Activated CD4-positive, alpha-beta T cell treated with anti-CD3 and anti-CD28 coated beads for 48 hours (primary cell): ENCODE results near the gene NTRK1.

Experiments used
- DNase-seq: peaks from one replicate; pipeline ENCODE4 v3.0.0-alpha.2; 2020

NTRK1 gene

DNA sequence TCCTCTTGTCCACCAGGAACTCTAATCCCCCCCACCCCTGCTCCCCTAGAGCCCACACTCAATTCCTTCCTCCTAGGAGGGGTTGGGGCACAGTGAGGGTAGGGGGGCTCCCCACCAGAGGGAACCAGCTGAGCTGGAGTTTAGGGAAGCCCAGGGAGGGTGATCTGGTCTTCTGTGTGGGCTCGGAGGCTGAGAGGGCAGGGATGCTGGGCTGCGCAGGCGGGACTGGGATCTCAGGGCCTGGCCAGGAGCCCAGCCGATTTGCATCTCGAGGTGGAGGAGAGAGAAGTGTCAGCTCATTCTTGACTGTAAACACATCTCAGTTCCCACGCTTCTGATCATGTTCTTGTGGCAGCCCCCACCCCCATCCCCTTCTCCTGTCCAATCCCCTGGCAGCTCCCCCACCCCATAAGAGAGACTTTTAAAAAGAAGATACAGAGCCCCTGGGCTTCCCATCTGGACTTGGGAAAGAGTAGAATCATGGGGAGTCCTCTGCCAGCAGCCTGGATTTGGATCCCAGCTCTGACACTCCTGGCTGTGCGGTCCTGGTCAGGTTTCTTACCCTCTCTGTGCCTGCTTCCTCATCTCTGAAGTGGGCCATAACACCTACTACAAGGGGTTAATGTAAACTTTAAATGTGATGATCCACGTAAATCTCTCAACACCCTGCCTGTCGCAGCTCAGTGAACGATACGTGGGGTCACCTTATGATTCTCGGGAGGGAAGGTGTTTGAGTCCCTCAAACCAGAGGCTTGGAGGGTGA is 39.5 kb downstream of the NTRK1 start:
- no peak for DNase-seq

- no peak for DNase-seq
These were observed 40.4 kb downstream of the NTRK1 start for GRCh38 chr1:156900896-156901589.

GRCh38 chr1:156901590-156901900 is 40.9 kb downstream of the NTRK1 start:
- DNase-seq: no peak

GRCh38 chr1:156901966-156902915 is 41.6 kb downstream of the NTRK1 start:
- DNase-seq: no peak

DNA sequence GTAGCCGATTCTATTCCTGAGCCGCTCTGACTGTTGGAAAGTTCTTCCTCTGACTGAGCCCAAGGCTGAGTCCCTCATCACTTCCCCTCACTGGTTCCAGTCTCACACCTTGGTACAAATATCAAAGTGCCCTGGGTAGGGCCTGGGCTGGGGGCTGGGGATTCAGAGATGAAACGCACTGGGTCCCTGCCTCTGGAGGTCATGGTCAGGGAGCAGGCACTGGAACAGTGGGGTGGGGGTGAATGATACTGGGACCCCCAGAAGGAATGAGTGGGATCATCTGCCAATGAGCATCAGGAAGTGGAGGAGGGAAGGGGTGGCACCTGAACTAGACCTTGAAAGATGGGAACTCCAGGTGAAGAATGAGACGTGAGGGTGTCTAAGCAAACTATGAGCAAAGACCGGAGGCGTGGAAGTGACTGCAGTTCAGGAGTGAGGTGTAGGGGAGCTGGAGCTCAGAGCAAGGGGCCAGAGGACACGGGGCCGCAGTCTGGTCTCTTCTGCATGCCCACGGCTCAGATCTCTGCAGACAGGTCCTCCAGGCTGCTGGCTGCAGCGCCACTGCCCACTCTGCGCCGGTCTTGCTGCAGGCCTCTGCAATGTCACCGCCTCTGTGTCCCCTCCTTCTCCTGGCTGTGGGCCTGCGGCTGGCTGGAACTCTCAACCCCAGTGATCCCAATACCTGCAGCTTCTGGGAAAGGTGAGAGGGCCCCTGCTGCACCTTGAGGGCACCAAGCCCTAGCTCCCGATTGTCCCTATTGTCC is 42.8 kb downstream of the NTRK1 start:
- DNase-seq: no peak

GRCh38 chr1:156904187-156904959 is 43.7 kb downstream of the NTRK1 start:
- no peak for DNase-seq

- DNase-seq: no peak
These were observed 44.5 kb downstream of the NTRK1 start for GRCh38 chr1:156905176-156905575.

DNA sequence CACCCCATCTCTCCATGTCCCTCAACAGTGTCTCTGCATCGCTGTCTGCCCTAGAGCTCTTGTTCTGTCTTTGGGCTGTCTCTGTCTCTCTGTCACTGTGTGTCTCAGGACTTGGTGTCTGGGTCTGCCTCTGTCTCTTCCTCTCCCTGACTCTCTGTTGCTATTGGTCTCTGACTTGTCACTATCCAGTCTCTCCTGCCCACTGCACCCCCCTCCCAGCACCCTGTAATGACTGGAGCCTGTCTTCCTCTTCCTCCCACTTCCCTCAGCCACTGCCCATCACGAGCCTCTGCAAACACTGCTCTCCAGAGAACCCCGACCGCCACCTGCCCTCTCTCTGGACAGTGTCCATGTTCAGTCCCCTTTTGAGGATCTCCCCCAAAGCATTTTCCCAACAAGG is 45.0 kb downstream of the NTRK1 start:
- DNase-seq: no peak

DNA sequence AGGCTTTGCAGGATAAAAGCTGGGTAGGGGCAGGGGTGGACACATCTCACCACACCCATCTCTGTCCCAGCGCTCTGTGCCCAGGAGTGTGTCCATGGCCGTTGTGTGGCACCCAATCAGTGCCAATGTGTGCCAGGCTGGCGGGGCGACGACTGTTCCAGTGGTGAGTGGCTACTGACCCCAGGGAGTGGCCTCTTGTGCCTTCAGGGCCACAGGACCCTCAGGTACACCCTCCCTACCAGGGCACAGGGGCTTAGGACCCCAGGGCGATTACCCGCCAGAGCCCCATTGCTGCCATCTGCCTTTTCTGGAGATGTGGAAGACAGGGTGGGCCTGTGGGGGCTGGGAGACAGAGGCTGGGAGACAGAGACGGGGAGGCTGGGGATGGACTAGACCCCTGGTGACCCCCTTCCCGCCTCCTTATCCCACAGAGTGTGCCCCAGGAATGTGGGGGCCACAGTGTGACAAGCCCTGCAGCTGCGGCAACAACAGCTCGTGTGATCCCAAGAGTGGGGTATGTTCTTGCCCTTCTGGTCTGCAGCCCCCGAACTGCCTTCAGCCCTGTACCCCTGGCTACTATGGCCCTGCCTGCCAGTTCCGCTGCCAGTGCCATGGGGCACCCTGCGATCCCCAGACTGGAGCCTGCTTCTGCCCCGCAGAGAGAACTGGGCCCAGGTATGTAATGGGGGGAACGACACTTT is 45.7 kb downstream of the NTRK1 start:
- DNase-seq: no peak

GRCh38 chr1:156908541-156908940 is 47.9 kb downstream of the NTRK1 start:
- DNase-seq: no peak

- DNase-seq: no peak
These were observed 48.3 kb downstream of the NTRK1 start for GRCh38 chr1:156908955-156909354.

DNA sequence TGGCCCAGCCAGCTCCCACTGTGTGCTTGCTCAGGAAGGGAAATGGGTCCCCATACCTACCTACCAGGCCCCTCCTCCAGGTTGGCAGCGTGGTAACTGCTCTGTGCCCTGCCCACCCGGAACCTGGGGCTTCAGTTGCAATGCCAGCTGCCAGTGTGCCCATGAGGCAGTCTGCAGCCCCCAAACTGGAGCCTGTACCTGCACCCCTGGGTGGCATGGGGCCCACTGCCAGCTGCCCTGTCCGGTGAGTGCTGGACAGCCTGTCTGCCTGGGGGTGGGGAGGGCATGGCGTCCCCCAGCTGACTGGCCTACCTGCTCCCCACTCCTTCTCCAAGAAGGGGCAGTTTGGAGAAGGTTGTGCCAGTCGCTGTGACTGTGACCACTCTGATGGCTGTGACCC is 49.0 kb downstream of the NTRK1 start:
- no peak for DNase-seq

DNA sequence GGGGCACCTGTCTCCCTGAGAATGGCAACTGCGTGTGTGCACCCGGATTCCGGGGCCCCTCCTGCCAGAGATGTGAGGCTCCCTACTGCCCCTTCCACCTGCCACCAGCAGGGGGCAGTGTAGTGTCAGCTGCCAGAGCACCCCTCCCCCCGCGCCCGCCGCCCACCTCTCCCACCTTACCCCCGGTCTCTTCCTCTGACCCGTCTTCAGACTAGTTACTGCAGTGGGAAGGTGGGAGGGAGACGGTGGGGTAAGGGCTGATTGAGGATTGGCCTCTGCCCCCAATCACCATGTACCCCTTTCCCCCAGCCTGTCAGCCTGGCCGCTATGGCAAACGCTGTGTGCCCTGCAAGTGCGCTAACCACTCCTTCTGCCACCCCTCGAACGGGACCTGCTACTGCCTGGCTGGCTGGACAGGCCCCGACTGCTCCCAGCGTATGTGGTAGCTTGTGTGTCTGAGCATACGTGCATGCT is 49.7 kb downstream of the NTRK1 start:
- DNase-seq: peak; percentile 74

DNA sequence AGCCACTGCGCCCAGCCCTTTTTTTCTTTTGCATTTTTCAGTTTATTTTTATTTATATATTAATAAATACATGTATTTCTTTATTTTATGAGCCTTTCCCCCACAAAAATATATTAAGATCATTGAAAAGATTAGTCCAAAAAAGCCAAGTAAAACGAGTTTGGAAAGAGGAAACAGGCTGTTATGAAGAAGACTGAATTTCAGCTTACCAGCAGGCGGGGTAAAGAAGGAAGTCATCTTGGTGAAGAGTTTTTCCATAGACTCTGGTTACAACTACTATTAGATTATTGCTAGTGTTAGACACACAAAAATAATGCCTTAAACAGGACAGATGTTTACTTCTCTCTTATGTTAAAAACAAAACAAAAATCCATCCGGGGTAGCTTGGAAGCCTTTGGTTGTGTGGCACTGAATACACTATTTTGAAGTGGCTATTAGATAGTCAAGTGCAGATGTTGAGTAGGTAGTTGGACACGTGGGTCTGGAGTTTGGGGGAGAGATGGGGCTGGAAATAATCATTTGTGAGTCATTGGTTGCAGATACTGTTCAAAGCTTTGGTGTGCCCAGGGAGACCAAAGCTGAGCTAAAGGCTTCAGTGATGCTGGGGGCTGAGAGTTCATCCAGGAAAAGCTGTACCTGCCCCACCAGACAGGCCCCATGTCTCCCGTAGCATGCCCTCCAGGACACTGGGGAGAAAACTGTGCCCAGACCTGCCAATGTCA is 51.1 kb downstream of the NTRK1 start:
- no peak for DNase-seq

GRCh38 chr1:156912310-156912709 is 51.6 kb downstream of the NTRK1 start:
- no peak for DNase-seq

- no peak for DNase-seq
These were observed 52.5 kb downstream of the NTRK1 start for GRCh38 chr1:156912861-156913808.

- no peak for DNase-seq
These were observed 53.2 kb downstream of the NTRK1 start for GRCh38 chr1:156913809-156914387.

GRCh38 chr1:156914440-156914856 is 53.8 kb downstream of the NTRK1 start:
- DNase-seq: no peak
